ENCODE results near the gene PRKX. TPM values are rescaled to one million over a fixed set of nuclear protein-coding genes. Genes with fewer than 3 reads are reported as not detected.
"Not testable (repeated sequence)": the region's sequence is repeated elsewhere in the genome, so short reads cannot be mapped to it uniquely, and the experiment has no call there.

Gene PRKX
- total RNA-seq, 2 experiments from 2014 or later = 31.6 to 35.4 TPM

GRCh38 chrX:3735891-3736290 is 22.4 kb upstream of the PRKX start:
- ATAC-seq (ENCODE audit: poor library complexity); H3K36me3 Mint-ChIP-seq (ENCODE audit: low read depth); H3K27ac ChIP-seq (ENCODE audit: low read depth in 1 of 2, low read length in 2 of 2); H3K27ac Mint-ChIP-seq; H3K4me1 ChIP-seq (ENCODE audit: insufficient read depth, low read length); H3K4me1 Mint-ChIP-seq (ENCODE audit: low read depth); H3K36me3 ChIP-seq (ENCODE audit: insufficient read depth, low read length); H3K9me3 Mint-ChIP-seq; H3K4me3 ChIP-seq (ENCODE audit: low read length); H3K27me3 Mint-ChIP-seq; H3K9me3 ChIP-seq (ENCODE audit: control insufficient read depth in 1 of 2, insufficient read depth in 1 of 2, low read length in 2 of 2); CTCF ChIA-PET; intact Hi-C loops (cut with DNase I, micrococcal nuclease); POLR2A ChIA-PET; H3K4me3 Mint-ChIP-seq; H3K27me3 ChIP-seq (ENCODE audit: control insufficient read depth in 1 of 2, insufficient read depth in 2 of 2, low read length in 2 of 2); DNase-seq: not testable (repeated sequence)

GRCh38 chrX:3734456-3734855 is 21.0 kb upstream of the PRKX start:
- H3K9me3 ChIP-seq (ENCODE audit: control insufficient read depth in 1 of 2, insufficient read depth in 1 of 2, low read length in 2 of 2); H3K36me3 Mint-ChIP-seq (ENCODE audit: low read depth); H3K4me1 ChIP-seq (ENCODE audit: insufficient read depth, low read length); CTCF ChIA-PET; H3K4me3 Mint-ChIP-seq; H3K4me3 ChIP-seq (ENCODE audit: low read length); H3K4me1 Mint-ChIP-seq (ENCODE audit: low read depth); H3K36me3 ChIP-seq (ENCODE audit: insufficient read depth, low read length); POLR2A ChIA-PET; H3K27me3 Mint-ChIP-seq; H3K27ac ChIP-seq (ENCODE audit: low read depth in 1 of 2, low read length in 2 of 2); ATAC-seq (ENCODE audit: poor library complexity); H3K27ac Mint-ChIP-seq; intact Hi-C loops (cut with DNase I, micrococcal nuclease); H3K9me3 Mint-ChIP-seq; H3K27me3 ChIP-seq (ENCODE audit: control insufficient read depth in 1 of 2, insufficient read depth in 2 of 2, low read length in 2 of 2); DNase-seq: not testable (repeated sequence)

DNA sequence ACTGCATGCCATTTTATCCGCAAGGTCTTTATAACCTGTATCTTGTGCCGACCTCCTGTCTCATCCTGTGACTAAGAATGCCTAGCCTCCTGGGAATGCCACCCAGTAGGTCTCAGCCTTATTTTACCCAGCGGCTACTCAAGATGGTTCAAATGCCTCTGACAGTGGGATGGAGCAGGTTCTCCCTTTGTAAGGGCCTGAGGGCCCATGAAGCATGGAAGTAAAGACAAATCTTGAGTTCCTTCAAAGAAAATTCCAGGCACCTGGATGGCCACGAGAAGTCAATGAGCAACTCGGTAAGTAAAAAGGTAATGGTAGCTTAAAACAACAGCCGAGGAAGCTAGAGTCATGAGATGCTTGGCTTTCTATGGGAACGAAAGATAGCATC is 19.6 kb upstream of the PRKX start:
- Mint-ChIP-seq H3K4me1 (ENCODE audit: low read depth) (no peaks in the 10 kb centered on the region), H3K9me3 (no peaks in the 10 kb centered on the region), H3K36me3 (ENCODE audit: low read depth) (no peaks in the 10 kb centered on the region), H3K27me3 (no peaks in the 10 kb centered on the region), H3K4me3 (no peak overlapping the region), H3K27ac (no peak overlapping the region)
- H3K36me3 ChIP-seq (ENCODE audit: insufficient read depth, low read length) = no peaks in the 10 kb centered on the region
- H3K4me1 ChIP-seq (ENCODE audit: insufficient read depth, low read length) = peaks cover 5% of the 10 kb centered on the region
- ATAC-seq (ENCODE audit: poor library complexity) (no peak), DNase-seq (no peak)
- H3K27me3 ChIP-seq (ENCODE audit: control insufficient read depth in 1 of 2, insufficient read depth in 2 of 2, low read length in 2 of 2) = no peaks in the 10 kb centered on the region
- intact Hi-C loops (cut with DNase I, micrococcal nuclease) = no loop called here
- H3K9me3 ChIP-seq (ENCODE audit: control insufficient read depth in 1 of 2, insufficient read depth in 1 of 2, low read length in 2 of 2) = no peaks in the 10 kb centered on the region
- TF ChIP-seq, protein P1, sequence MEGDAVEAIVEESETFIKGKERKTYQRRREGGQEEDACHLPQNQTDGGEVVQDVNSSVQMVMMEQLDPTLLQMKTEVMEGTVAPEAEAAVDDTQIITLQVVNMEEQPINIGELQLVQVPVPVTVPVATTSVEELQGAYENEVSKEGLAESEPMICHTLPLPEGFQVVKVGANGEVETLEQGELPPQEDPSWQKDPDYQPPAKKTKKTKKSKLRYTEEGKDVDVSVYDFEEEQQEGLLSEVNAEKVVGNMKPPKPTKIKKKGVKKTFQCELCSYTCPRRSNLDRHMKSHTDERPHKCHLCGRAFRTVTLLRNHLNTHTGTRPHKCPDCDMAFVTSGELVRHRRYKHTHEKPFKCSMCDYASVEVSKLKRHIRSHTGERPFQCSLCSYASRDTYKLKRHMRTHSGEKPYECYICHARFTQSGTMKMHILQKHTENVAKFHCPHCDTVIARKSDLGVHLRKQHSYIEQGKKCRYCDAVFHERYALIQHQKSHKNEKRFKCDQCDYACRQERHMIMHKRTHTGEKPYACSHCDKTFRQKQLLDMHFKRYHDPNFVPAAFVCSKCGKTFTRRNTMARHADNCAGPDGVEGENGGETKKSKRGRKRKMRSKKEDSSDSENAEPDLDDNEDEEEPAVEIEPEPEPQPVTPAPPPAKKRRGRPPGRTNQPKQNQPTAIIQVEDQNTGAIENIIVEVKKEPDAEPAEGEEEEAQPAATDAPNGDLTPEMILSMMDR (IDR thresholded peaks at IDR 0.05) = no peak
- ChIA-PET CTCF (no interaction called here), POLR2A (no interaction called here)
- H3K4me3 ChIP-seq (ENCODE audit: low read length) = no peak overlapping the region
- H3K27ac ChIP-seq (ENCODE audit: low read depth in 1 of 2, low read length in 2 of 2) = no peak overlapping the region

DNA sequence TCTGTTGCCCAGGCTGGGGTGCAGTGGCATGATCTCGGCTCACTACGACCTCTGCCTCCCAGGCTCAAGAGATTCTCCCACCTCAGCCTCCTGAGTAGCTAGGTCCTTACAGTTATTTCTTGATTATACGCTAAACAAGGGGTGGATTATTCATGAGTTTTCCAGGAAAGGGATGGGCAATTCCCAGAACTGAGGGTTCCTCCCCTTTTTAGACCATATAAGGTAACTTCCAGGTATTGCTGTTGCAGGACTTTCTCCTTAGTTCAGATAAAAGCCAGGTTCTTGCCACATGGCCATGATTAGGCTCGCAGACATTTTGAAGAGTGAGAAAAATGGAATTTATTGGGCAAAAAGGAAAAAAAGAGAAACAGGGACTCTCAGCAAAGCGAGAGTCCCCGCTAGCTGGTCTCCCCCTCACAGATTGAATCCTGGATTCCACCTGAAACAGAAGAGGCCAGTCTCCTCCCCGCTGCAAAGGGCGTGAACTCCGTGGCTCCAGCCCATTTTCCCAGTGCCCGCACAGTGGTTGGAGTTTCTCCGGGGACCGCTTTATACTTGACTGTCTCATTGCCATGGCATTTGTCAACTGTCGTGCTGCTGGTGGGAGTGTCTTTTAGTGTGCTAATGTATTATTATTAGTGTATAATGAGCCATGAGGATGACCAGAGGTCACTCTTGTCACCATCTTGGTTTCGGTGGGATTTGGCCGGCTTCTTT is 19.0 kb upstream of the PRKX start:
- DNase-seq; CTCF ChIA-PET; H3K27ac ChIP-seq (ENCODE audit: low read depth in 1 of 2, low read length in 2 of 2); H3K27me3 Mint-ChIP-seq; H3K4me1 ChIP-seq (ENCODE audit: insufficient read depth, low read length); H3K36me3 ChIP-seq (ENCODE audit: insufficient read depth, low read length); ATAC-seq (ENCODE audit: poor library complexity); H3K9me3 ChIP-seq (ENCODE audit: control insufficient read depth in 1 of 2, insufficient read depth in 1 of 2, low read length in 2 of 2); intact Hi-C loops (cut with DNase I, micrococcal nuclease); POLR2A ChIA-PET; H3K4me3 Mint-ChIP-seq; H3K4me3 ChIP-seq (ENCODE audit: low read length); H3K4me1 Mint-ChIP-seq (ENCODE audit: low read depth); H3K36me3 Mint-ChIP-seq (ENCODE audit: low read depth); H3K9me3 Mint-ChIP-seq; H3K27me3 ChIP-seq (ENCODE audit: control insufficient read depth in 1 of 2, insufficient read depth in 2 of 2, low read length in 2 of 2); H3K27ac Mint-ChIP-seq: not testable (repeated sequence)

Data from CD4-positive, alpha-beta T cell (primary cell).